Keratinocyte (primary cell): ENCODE results near the gene ATG10. TPM values are rescaled to one million over a fixed set of nuclear protein-coding genes. Genes with fewer than 3 reads are reported as not detected.

Source experiments
- DNase-seq: peaks from one replicate; pipeline ENCODE4 v3.0.0-alpha.2; 2011; ENCODE audit warnings: low read depth, missing footprints, low spot score
- FAIRE-seq: peaks from 2 replicates; lab custom pipeline; 2011; peaks lifted over from hg19 to GRCh38; lab: Jason Lieb, UNC
- H2AFZ ChIP-seq: 2 replicates; pipeline ENCODE4 v1.6.0; 2012; ENCODE audit warnings: low read length, control low read depth, inconsistent platforms; ENCODE audit not compliant: control insufficient read depth
- H3K27ac ChIP-seq: 2 replicates; pipeline ENCODE4 v1.5.1; 2011; ENCODE audit warnings: low read length; ENCODE audit not compliant: control insufficient read depth, insufficient read depth
- H3K27me3 ChIP-seq: 3 replicates; pipeline ENCODE4 v1.6.0; 2011; ENCODE audit warnings: low read length; ENCODE audit not compliant: control insufficient read depth, insufficient read depth; ENCODE audit errors: extremely low read depth
- H3K36me3 ChIP-seq, 2 experiments: 2 replicates in 1 of 2; 3 replicates in 1 of 2; pipeline ENCODE4 v1.5.1; 2011; ENCODE audit warnings: low read length in 2 of 2, mild to moderate bottlenecking in 1 of 2; ENCODE audit not compliant: control insufficient read depth in 2 of 2, insufficient read depth in 2 of 2; ENCODE audit errors: extremely low read depth in 1 of 2
- H3K4me1 ChIP-seq: 3 replicates; pipeline ENCODE4 v1.5.1; 2011; ENCODE audit warnings: low read length; ENCODE audit not compliant: control insufficient read depth, insufficient read depth; ENCODE audit errors: extremely low read depth
- H3K4me2 ChIP-seq: 3 replicates; pipeline ENCODE4 v1.6.0; 2011; ENCODE audit warnings: low read depth, low read length; ENCODE audit not compliant: control insufficient read depth, insufficient read depth; ENCODE audit errors: extremely low read depth
- H3K4me3 ChIP-seq, 3 experiments: fragments of 200-600 bp in 1 of 3; sonication (generic) in 1 of 3; 2 replicates in 2 of 3; 3 replicates in 1 of 3; pipeline ENCODE4 v1.5.1; 2011 to 2016; ENCODE audit warnings: low read length in 3 of 3, mild to moderate bottlenecking in 3 of 3, control low read depth in 2 of 3, inconsistent platforms in 1 of 3, low read depth in 1 of 3, mixed read lengths in 1 of 3, mixed run types in 1 of 3, moderate library complexity in 1 of 3; ENCODE audit not compliant: control insufficient read depth in 2 of 3, insufficient read depth in 2 of 3; ENCODE audit errors: extremely low read depth in 1 of 3
- H3K79me2 ChIP-seq: 2 replicates; pipeline ENCODE4 v1.6.0; 2012; ENCODE audit warnings: low read length; ENCODE audit not compliant: control insufficient read depth, insufficient read depth
- H3K9ac ChIP-seq: 3 replicates; pipeline ENCODE4 v1.6.0; 2011; ENCODE audit warnings: low read length; ENCODE audit not compliant: control insufficient read depth, insufficient read depth; ENCODE audit errors: extremely low read depth
- H3K9me1 ChIP-seq: 3 replicates; pipeline ENCODE4 v1.6.0; 2011; ENCODE audit warnings: low read length; ENCODE audit not compliant: control insufficient read depth, insufficient read depth; ENCODE audit errors: extremely low read depth
- H3K9me3 ChIP-seq: 2 replicates; pipeline ENCODE4 v1.5.1; 2012; ENCODE audit warnings: low read depth, low read length; ENCODE audit not compliant: control insufficient read depth
- H4K20me1 ChIP-seq: 3 replicates; pipeline ENCODE4 v1.6.0; 2011; ENCODE audit warnings: low read length; ENCODE audit not compliant: control insufficient read depth, insufficient read depth; ENCODE audit errors: extremely low read depth
- CTCF ChIP-seq, 3 experiments: IDR thresholded peaks in 1 of 3; conservative IDR thresholded peaks in 1 of 3; optimal IDR thresholded peaks in 1 of 3; 2 replicates in 2 of 3; 3 replicates in 1 of 3; pipeline versions ENCODE3 to v1.5.1; 2011; ENCODE audit warnings: low read length in 3 of 3, mild to moderate bottlenecking in 3 of 3, moderate library complexity in 2 of 3, control low read depth in 1 of 3, inconsistent platforms in 1 of 3; ENCODE audit not compliant: insufficient read depth in 2 of 3; ENCODE audit errors: extremely low read depth in 1 of 3
- EZH2 ChIP-seq: IDR thresholded peaks from one replicate; pipeline ENCODE4 v1.6.1; 2012; ENCODE audit warnings: inconsistent platforms, mild to moderate bottlenecking, low read length, moderate library complexity
- dilution Hi-C: fragments of 300-500 bp; cut with MboI; formaldehyde crosslinking; loops from one replicate; pipeline ENCODE4 v1.7.0; 2020; ENCODE audit warnings: low sequenced_read_pairs; ENCODE audit not compliant: extremely low pct_ligation_motif_present
- polyA plus RNA-seq, 5 experiments: library from polyadenylated mRNA; depleted of rRNA in 3 of 5; stranded (reverse) in 3 of 5; stranded (forward) in 1 of 5; unstranded in 1 of 5; fragments of >200 nt; gene quantifications; 1 replicate in 1 of 5; 2 replicates in 3 of 5; 3 replicates in 1 of 5; pipeline versions ENCODE4 v1.2.1 to v1.2.3, GENCODE V29; 2011 to 2012; ENCODE audit warnings: missing spikeins in 2 of 5, low read depth in 1 of 5, low replicate concordance in 1 of 5

Gene ATG10
- polyA plus RNA-seq, 1 donor (not counting 4 experiments of a cell fraction or from before 2014, with no cell fraction given) = 5.4 TPM

GRCh38 chr5:82291420-82291819 lies 319.6 kb downstream of the ATG10 start:
- FAIRE-seq (no peak), DNase-seq (no peak)
- no peak overlapping the region for H3K4me2 ChIP-seq
- no peaks in the 10 kb centered on the region for H3K27me3 ChIP-seq
- no peaks in the 10 kb centered on the region for H3K36me3 ChIP-seq
- no peak overlapping the region for H3K9ac ChIP-seq
- dilution Hi-C loops = no loop called here
- H3K9me3 ChIP-seq = no peaks in the 10 kb centered on the region
- TF ChIP-seq EZH2 (no peak), CTCF (optimal IDR thresholded peaks at IDR 0.05 in 1 of 3, IDR thresholded peaks at IDR 0.05 in 1 of 3, conservative IDR thresholded peaks at IDR 0.05 in 1 of 3; ENCODE audit: extremely low read depth in 1 of 3, insufficient read depth in 2 of 3, low read length in 3 of 3) (no peak)
- H3K4me1 ChIP-seq = no peaks in the 10 kb centered on the region
- H3K9me1 ChIP-seq = no peaks in the 10 kb centered on the region
- H3K27ac ChIP-seq = no peak overlapping the region
- no peaks in the 10 kb centered on the region for H3K79me2 ChIP-seq
- no peak overlapping the region for H3K4me3 ChIP-seq
- H2AFZ ChIP-seq = no peak overlapping the region
- H4K20me1 ChIP-seq = no peaks in the 10 kb centered on the region

GRCh38 chr5:82295144-82295543 lies 323.3 kb downstream of the ATG10 start:
- Histone ChIP-seq H3K9me1 (no peaks in the 10 kb centered on the region), H3K36me3 (no peaks in the 10 kb centered on the region), H3K27me3 (no peaks in the 10 kb centered on the region), H3K4me3 (no peak overlapping the region), H4K20me1 (no peaks in the 10 kb centered on the region), H3K27ac (no peak overlapping the region), H3K9me3 (no peaks in the 10 kb centered on the region), H3K4me1 (peaks cover 6% of the 10 kb centered on the region), H3K4me2 (no peak overlapping the region), H2AFZ (no peak overlapping the region), H3K79me2 (no peaks in the 10 kb centered on the region), H3K9ac (no peak overlapping the region)
- dilution Hi-C loops = no loop called here
- TF ChIP-seq EZH2 (no peak), CTCF (optimal IDR thresholded peaks at IDR 0.05 in 1 of 3, IDR thresholded peaks at IDR 0.05 in 1 of 3, conservative IDR thresholded peaks at IDR 0.05 in 1 of 3; ENCODE audit: extremely low read depth in 1 of 3, insufficient read depth in 2 of 3, low read length in 3 of 3) (no peak)
- FAIRE-seq (no peak), DNase-seq (no peak)
